HK-2 (cell line): ENCODE data around the gene KXD1.
A peak's percentile ranks its signal among the peaks of the same experiment; 100 is the strongest.
"Not testable (repeated sequence)": the region's sequence is repeated elsewhere in the genome, so short reads cannot be mapped to it uniquely, and the experiment has no call there.

Experiments used
- DNase-seq: peaks from one replicate; pipeline ENCODE4 v3.0.0-alpha.2; 2018; ENCODE audit not compliant: unreplicated experiment

Gene KXD1

DNA sequence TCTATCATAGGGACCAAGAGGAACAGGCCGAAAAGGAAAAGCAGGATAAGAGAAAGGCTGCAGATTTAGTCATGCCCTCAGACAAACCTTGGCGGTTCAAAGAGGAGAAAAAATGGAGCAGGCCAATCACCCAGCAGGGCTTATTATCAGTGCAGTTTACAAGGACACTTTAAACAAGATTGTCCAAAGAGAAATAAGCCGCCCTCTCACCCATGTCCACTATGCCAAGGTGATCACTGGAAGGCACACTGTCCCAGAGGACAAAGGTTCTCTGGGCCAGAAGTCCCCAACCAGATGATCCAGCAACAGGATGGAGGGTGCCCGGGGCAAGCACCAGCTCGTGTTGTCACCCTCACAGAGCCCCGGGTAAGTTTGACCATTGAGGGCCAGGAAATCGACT is 22.6 kb downstream of the KXD1 start:
- no peak for DNase-seq

GRCh38 chr19:18586306-18586705 is 28.6 kb downstream of the KXD1 start:
- no peak for DNase-seq

DNA sequence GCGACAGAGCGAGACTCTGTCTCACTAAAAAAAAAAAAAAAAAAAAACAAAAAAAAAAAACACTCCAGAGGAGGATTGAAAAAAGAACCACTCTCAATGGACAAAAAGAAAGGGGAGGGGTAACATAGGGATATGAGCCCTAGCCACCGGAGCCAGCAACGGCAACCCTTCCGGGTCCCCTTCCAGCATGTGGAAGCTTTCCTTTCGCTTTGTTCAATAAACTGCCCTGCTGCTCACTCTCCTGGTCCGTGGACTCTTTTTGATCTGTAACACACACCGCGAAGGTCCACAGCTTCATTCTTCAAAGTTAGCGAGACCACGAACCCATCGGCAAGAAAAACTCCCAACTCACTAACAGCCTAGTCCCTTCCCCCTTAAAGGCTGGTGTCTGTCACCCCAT is 29.9 kb downstream of the KXD1 start:
- DNase-seq, result no peak

DNA sequence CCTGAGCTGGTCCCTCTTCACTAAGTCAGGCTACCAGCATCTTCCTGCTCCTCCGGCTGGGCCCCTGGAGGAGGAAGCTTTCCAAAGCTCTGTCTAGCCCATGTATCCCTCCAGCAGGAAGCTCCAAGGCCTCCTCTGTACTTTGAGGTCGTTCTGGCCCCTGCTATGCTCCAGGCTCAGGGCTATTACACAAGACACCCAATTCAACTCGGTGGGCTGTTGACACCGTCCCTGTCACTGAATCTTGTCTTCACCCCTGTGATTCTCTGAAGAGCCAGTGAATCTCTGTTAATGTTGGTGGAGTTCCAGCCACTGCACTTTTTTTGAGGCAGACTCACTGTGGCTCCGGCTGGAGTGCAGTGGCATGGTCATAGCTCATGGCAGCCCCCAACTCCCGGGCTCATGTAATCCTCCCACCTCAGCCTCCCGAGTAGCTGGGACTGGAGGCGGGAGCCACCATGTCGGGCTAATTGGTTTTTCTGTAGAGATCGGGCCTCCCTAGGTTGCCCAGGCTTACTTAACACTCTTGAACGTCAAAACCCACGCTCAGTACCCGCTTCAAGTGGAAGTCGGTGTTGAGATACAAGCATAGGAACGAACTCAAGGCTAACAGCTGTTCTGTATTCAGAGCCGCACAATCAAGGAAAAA is 30.4 kb downstream of the KXD1 start:
- no peak for DNase-seq

DNA sequence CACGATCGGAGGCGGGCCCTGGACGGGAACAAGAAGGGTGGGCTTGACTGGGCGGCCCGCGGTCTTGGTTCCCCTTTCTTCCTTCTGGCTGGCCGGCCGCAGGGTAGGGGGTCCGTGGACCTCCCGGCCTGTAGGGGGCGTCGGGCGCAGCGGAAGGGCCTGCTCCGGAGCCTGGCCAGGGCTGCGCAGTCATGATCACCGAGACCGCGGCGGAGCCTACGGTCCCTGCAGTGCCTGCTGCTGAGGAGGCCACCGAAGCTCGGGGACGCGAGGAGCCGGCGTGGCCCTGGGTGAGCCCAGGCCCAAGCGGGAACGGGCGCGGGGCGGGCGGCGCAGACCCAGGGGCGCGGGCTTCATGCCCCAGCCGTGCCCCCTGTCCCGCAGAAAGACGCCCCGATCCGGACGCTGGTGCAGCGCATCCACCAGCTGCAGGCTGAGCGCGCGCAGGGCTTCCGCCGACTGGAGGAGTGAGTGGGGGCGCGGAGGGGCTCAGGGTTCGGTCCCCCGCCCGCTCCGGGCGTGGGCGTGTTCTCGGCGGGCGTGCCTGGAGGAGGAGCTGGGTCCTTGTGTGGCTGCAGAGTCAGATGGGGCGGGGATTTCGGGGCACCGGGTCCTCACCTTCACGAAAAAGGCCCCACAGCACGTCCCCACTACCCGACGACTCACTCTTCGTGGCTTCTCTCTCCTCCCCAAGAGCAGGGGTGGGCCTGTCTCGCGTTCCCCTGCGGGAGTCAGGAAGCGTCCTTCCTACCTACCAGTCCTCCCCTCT is 31.1 kb downstream of the KXD1 start, which contains the start of gene REX1BD:
Gene REX1BD (plus strand): TSS at position 188 of the 769 bp plus-strand sequence. CDS start 4 bp downstream, at position 192.
- DNase-seq, result peak; percentile 92

- DNase-seq, result peak; percentile 74
Observed at GRCh38 chr19:18589380-18590272, 32.0 kb downstream of the KXD1 start.

DNA sequence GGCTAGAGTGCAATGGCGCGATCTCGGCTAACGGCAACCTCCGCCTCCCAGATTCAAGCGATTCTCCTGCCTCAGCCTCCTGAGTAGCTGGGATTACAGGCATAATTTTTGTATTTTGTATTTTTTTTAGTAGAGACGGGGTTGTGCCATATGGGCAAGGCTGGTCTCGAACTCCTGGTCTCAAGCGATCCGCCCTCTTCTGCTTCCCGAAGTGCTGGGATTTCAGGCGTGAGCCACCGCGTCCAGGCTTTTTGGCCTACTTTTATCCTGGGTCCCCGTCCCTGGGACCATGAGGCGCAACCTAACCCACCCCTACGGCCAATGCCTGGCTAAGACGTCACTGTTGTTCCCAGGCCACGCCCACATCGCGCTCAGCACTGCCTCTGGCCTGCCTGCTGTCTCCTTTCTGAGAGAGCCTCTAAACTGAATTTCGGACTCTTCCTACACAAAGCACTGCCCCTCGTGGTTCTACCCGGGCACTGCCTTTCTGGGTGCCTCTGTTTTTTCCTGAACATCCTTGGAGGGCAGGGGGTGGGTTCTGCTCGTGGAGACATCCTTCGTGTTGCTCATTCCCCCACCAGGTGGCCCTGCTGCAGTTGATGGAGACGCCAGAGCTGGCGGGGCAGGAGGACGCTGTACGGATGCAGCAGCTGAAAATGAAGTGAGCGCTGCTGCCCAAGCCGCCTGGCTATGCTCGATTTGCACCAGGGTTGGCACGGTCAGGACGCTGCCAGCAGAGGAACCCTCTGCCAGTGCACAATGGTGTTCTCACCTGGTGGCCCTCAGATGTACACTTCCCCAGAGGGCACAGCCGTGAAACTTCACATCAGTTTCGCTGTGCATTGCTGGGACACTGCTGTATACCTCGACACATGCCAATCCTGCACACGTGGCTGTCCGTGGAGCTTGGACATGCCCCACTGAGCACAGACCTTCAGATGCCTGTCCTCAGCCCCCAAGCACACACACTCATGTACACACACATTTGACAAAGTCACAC is 32.9 kb downstream of the KXD1 start:
- DNase-seq, result no peak

GRCh38 chr19:18591735-18592385 is 34.2 kb downstream of the KXD1 start:
- DNase-seq, result no peak

DNA sequence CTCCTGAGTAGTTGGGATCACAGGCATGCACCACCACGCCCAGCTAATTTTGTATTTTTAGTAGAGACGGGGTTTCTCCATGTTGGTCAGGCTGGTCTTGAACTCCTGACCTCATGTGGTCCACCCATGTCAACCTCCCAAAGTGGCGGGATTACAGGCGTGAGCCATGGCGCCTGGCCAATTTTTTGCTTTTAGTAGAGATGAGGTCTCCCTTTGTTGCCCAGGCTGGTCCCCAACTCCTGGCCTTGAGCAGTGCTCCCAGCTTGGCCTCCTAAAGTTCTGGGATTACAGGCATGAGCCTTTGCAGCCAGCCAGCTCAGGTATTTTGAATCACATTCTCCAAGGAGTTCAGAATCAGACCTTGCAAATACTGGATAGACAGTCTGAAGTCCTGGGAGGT is 35.1 kb downstream of the KXD1 start:
- DNase-seq, result not testable (repeated sequence)

DNA sequence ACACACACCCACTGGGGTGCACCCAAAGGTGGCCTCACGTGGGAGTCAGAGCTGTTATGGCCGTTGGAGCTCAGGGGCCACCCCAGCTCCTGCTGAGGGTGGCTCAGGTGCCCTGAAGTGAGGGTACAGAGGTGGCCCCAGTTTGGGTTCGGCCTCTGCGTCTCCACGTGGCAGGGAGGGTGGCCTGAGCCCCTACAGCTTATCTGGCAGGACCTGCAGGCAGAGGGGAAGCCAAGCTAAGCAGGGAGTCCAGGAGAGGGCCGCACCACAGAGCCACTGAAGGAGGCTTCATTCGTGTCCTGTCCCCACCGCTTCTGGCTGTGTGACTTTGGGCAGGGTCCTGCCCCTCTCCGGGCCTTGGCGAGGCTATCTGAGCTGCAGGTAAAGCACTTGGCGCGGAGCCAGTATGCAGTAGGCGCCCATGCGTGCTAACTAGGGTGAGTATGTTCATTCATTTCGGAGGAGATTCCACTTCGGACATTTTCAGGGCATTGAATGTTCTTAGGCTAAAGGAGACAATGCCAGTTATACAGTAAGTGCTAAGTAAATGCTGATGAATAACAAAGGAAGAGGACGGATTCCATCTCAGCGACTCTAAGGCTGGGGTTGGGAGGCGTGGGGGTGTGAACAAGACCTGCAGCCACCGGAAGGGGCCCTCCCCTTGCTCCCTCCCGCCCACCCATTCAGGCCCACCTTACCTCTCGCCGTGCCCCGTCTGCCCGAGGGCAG is 35.9 kb downstream of the KXD1 start:
- no peak for DNase-seq

DNA sequence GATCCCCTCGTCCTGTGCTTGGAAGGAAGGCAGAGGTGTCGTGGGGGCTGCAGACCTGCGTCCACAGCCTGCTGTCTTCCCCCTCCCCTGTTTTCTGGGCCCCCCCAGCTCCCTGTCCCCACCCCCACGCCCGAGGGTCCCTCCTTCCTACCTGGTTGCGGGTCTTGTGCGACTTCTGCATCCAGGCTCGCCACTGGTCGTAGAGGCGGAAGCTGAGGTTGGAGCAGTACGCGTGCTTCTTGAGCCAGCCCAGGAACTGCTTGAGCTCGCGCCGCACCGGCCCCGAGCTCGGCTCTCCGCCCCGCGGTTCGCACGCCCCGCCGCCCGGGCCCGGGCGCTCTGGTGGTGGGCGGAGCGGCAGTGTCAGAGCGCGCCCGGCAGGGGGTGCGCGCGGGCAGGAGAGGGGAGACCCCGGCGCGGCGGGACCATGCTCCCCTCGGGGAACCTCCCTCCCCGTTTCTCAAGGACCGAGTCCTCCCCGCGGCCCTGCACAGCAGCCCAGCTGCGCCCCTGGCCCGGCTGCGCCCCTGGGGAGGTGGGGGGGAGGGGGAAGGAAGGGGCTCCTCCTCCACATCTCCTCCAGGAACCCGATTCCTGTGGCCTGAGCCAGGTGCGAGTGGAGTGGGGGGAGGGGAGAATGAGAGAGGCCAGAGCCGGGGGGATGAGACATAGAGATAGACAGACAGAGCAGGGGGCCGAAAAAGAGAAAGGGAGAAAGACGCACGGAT is 36.6 kb downstream of the KXD1 start:
- DNase-seq, result peak; percentile 73

DNA sequence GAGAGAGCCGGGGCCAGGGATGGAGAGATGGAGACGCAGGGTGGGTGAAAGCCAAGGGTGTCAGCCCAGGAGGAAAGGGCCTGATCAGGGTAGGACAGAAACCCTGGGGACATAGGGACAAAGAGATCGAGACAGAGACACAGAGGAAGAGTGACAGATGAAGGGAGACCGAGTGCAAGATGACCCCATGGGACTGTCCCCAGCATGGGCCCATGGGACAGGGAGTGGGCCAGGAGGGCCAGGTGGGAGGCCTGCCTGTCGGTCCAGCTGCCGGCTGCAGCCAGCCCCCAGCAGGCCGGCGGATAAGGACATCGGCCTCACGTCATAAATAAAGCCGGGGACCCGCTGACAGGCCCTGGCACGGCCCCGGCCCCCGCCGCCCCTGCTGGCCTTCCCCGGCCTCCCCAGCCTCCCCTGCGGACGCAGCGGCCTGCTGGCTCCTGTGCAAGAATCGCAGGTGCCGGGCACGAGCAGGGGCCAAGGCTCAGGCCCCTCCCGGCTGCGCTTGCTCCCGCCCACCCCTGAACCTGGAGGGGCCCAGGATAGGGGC is 37.2 kb downstream of the KXD1 start:
- no peak for DNase-seq

GRCh38 chr19:18595475-18595874 is 37.8 kb downstream of the KXD1 start:
- no peak for DNase-seq

DNA sequence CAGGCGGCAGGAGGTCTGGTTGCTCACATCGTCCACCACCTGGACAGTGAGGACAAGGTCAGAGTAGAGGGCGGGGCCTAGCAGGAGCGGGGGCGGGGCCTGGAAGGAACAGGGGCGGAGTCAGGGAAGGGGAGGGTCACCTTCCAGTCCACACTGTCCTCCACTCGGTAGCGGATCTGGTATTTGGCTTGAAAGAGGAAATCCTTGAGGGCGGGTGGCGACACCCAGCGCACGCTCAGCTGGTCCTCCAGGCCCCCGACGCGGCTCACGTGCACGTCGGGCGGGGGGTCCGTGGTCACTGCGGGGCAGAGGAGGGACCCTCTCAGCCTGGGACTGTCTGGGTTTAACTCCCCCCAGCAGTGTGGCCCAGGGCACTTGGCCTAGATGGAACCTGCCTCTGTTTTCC is 39.1 kb downstream of the KXD1 start:
- no peak for DNase-seq

DNA sequence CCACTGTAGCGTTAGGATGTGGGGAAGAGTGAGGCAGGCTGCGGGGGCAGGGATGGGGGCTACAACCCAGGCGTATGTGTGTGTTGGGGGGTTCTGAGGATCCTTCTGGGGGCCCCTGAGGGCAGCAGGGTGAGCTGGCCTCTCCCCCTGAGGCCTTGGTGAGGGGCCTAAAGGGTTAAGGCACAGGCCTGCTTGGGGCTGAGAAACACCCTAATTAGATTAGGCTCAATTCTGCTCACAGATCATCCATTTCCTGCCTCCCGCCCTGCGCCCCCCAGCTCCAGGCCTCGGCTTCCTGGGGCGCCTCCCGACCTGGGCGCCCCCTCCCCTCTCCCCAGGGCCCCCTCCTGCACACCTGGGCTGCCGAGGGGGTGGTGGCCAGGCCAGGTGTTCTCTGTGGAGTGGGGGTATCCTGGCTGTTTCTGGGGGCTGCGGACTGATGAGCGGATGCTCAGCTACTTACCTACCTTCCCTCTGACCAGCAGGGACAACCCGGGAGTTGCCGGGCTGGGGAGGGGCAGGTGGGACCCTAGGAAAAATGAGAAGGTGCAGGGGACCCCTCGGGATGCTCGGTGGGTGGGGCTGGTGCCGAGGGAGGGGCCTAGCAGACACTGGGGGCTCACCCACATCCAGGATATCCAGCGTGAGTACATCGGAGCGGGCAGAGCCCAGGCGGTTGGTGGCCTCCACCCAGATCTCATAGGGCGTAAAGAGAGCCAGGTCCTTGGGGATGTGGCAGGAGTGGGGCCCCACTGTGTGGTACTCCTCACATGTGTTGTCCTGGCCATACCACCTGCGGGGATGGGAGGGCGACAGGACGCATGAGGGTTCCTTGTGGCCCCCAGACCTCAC is 40.4 kb downstream of the KXD1 start:
- DNase-seq, result no peak

- no peak for DNase-seq
Observed at GRCh38 chr19:18599485-18599884, 41.8 kb downstream of the KXD1 start.

DNA sequence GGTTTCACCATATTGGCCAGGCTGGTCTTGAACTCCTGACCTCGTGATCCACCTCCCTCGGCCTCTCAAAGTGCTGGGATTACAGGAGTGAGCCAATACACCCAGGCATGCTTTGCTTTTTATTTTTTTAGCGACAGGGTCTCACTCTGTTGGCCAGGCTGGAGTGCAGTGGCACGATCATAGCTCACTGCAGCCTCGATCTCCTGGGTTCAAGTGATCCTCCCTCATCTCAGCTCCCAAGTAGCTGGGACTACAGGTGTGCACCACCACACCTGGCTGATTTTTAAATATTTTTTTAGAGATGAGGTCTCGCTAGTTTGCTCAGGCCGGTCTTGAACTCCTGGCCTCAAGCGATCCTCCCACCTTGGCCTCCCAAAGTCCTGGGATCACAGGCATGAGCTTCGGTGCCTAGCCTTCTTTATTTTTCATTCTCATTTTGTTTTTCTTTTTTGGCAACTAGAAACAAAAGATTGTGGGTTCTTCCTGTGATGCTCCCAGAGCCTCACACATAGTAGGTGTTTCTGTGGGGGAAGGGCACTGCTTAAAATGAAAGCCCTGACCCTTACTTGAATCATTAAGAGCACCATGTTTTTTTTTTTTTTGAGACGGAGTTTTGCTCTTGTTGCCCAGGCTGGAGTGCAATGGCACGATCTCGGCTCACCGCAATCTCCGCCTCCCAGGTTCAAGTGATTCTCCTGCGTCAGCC is 43.2 kb downstream of the KXD1 start:
- not testable (repeated sequence) for DNase-seq
